Muscle of arm (tissue), 12 donors: ENCODE measurements around the gene MAP1LC3A. TPM values are rescaled to one million over a fixed set of nuclear protein-coding genes. Genes with fewer than 3 reads are reported as not detected.

Experiments used
- DNase-seq: peaks from one replicate; pipeline ENCODE4 v3.0.0-alpha.2; 2013
- polyA plus RNA-seq, 12 donors: library from polyadenylated mRNA; unstranded; fragments of 120-200 nt; gene quantifications; one replicate each; pipeline ENCODE4 v1.2.1, GENCODE V29; 2013; ENCODE audit not compliant: insufficient read length in 12 of 12

MAP1LC3A gene
- polyA plus RNA-seq, 12 donors = 12.6 to 30.7 (median 16.5) TPM; not detected in 2

- no peak for DNase-seq
Observed at GRCh38 chr20:34573541-34574300, 15.2 kb downstream of the MAP1LC3A start.

GRCh38 chr20:34574426-34574825 lies 15.9 kb downstream of the MAP1LC3A start:
- DNase-seq = no peak

- no peak for DNase-seq
Observed at GRCh38 chr20:34574861-34575260, 16.3 kb downstream of the MAP1LC3A start.

- no peak for DNase-seq
Observed at GRCh38 chr20:34575271-34575670, 16.8 kb downstream of the MAP1LC3A start.

- no peak for DNase-seq
Observed at GRCh38 chr20:34575756-34576155, 17.2 kb downstream of the MAP1LC3A start.

GRCh38 chr20:34577061-34577460 lies 18.5 kb downstream of the MAP1LC3A start:
- no peak for DNase-seq

GRCh38 chr20:34578025-34578424 lies 19.5 kb downstream of the MAP1LC3A start:
- no peak for DNase-seq

GRCh38 chr20:34578521-34578920 lies 20.0 kb downstream of the MAP1LC3A start:
- no peak for DNase-seq

GRCh38 chr20:34579191-34579978 lies 20.9 kb downstream of the MAP1LC3A start:
- no peak for DNase-seq

GRCh38 chr20:34579979-34580940 lies 21.7 kb downstream of the MAP1LC3A start:
- DNase-seq = no peak

GRCh38 chr20:34581341-34582184 lies 23.0 kb downstream of the MAP1LC3A start:
- DNase-seq = no peak

GRCh38 chr20:34582221-34582620 lies 23.7 kb downstream of the MAP1LC3A start:
- no peak for DNase-seq

- no peak for DNase-seq
Observed at GRCh38 chr20:34582911-34583310, 24.4 kb downstream of the MAP1LC3A start.

GRCh38 chr20:34583544-34583943 lies 25.0 kb downstream of the MAP1LC3A start:
- DNase-seq = no peak

GRCh38 chr20:34585019-34585418 lies 26.5 kb downstream of the MAP1LC3A start:
- no peak for DNase-seq

- DNase-seq = no peak
Observed at GRCh38 chr20:34586488-34587163, 28.1 kb downstream of the MAP1LC3A start.

GRCh38 chr20:34595377-34596184 lies 37.1 kb downstream of the MAP1LC3A start:
- no peak for DNase-seq

- DNase-seq = no peak
Observed at GRCh38 chr20:34600892-34601653, 42.6 kb downstream of the MAP1LC3A start.
